Endothelial cell of umbilical vein (primary cell): ENCODE measurements around the gene PREP. TPM values are rescaled to one million over a fixed set of nuclear protein-coding genes. Genes with fewer than 3 reads are reported as not detected.
"Not testable (repeated sequence)": the region's sequence is repeated elsewhere in the genome, so short reads cannot be mapped to it uniquely, and the experiment has no call there.

ENCODE experiments used
- BruUV-seq: library from RNA; stranded (reverse); fragments of 400-500 nt; replicated peaks from 2 replicates; lab custom pipeline; 2021; lab: Mats Ljungman, UMichigan
- CTCF ChIA-PET: fragments of 300-600, 350-600 bp; sonication (Branson Sonifier 250); formaldehyde crosslinking; loops from one replicate; lab custom pipeline; 2021; ENCODE audit warnings: antibody characterized with exemption, inconsistent platforms; lab: Charles Lee
- POLR2A ChIA-PET: fragments of 300-600, 350-600 bp; sonication (Branson Sonifier 250); formaldehyde crosslinking; loops from one replicate; lab custom pipeline; 2021; ENCODE audit warnings: antibody characterized with exemption, inconsistent platforms; lab: Charles Lee
- DNase-seq: peaks from one replicate; pipeline ENCODE4 v3.0.0-alpha.2; 2011; ENCODE audit warnings: low read depth, low spot score
- FAIRE-seq: peaks from 2 replicates; lab custom pipeline; 2011; peaks lifted over from hg19 to GRCh38; lab: Jason Lieb, UNC
- H2AFZ ChIP-seq: 2 replicates; pipeline ENCODE4 v1.6.0; 2012; ENCODE audit warnings: low read depth, low read length, control low read depth, inconsistent platforms
- H3K27ac ChIP-seq: 2 replicates; pipeline ENCODE4 v1.5.1; 2011; ENCODE audit warnings: low read depth, mild to moderate bottlenecking, control low read depth, low read length, moderate library complexity; ENCODE audit not compliant: insufficient read depth
- H3K27me3 ChIP-seq, 2 experiments: 2 replicates each; pipeline versions ENCODE4 v1.6.0 to v1.6.1; 2011; ENCODE audit warnings: low read length in 2 of 2, mixed read lengths in 1 of 2; ENCODE audit not compliant: control insufficient read depth in 2 of 2, insufficient read depth in 2 of 2
- H3K36me3 ChIP-seq, 2 experiments: 2 replicates in 1 of 2; 3 replicates in 1 of 2; pipeline ENCODE4 v1.5.1; 2011; ENCODE audit warnings: low read length in 2 of 2, mild to moderate bottlenecking in 1 of 2, moderate library complexity in 1 of 2; ENCODE audit not compliant: control insufficient read depth in 2 of 2, insufficient read depth in 2 of 2; ENCODE audit errors: extremely low read depth in 1 of 2
- H3K4me1 ChIP-seq: 3 replicates; pipeline ENCODE4 v1.5.1; 2011; ENCODE audit warnings: mild to moderate bottlenecking, low read length; ENCODE audit not compliant: control insufficient read depth, insufficient read depth; ENCODE audit errors: extremely low read depth
- H3K4me2 ChIP-seq: 2 replicates; pipeline ENCODE4 v1.6.1; 2011; ENCODE audit warnings: low read length, control low read depth, mixed read lengths; ENCODE audit not compliant: insufficient read depth
- H3K4me3 ChIP-seq, 3 experiments: fragments of 200-600 bp in 1 of 3; sonication (generic), shearing (Covaris generic) in 1 of 3; replicated peaks in 1 of 3; 2 replicates each; pipeline ENCODE4 v1.5.1; 2011 to 2016; ENCODE audit warnings: control low read depth in 3 of 3, low read length in 3 of 3, mild to moderate bottlenecking in 2 of 3, inconsistent platforms in 1 of 3, low read depth in 1 of 3, moderate library complexity in 1 of 3; ENCODE audit not compliant: insufficient read depth in 1 of 3
- H3K79me2 ChIP-seq: 2 replicates; pipeline ENCODE4 v1.6.0; 2012; ENCODE audit warnings: low read length, inconsistent platforms; ENCODE audit not compliant: control insufficient read depth, insufficient read depth
- H3K9ac ChIP-seq: replicated peaks from 2 replicates; pipeline ENCODE3; 2011; ENCODE audit warnings: low read length, control low read depth; ENCODE audit not compliant: insufficient read depth; ENCODE audit errors: extremely low read depth
- H3K9me1 ChIP-seq: replicated peaks from 3 replicates; pipeline ENCODE4 v1.6.0; 2011; ENCODE audit warnings: mild to moderate bottlenecking, low read length; ENCODE audit not compliant: control insufficient read depth, insufficient read depth; ENCODE audit errors: extremely low read depth
- H3K9me3 ChIP-seq: replicated peaks from 2 replicates; pipeline ENCODE4 v1.5.1; 2012; ENCODE audit warnings: low read length, inconsistent platforms; ENCODE audit not compliant: control insufficient read depth, insufficient read depth
- H4K20me1 ChIP-seq: replicated peaks from 2 replicates; pipeline ENCODE3; 2011; ENCODE audit warnings: mild to moderate bottlenecking, low read length; ENCODE audit not compliant: control insufficient read depth, insufficient read depth; ENCODE audit errors: extremely low read depth
- CTCF ChIP-seq, 2 donors: IDR thresholded peaks; 1 replicate in 1 of 2; 2 replicates in 1 of 2; pipeline ENCODE4 v1.5.1; 2011; ENCODE audit warnings: low read length in 2 of 2, mild to moderate bottlenecking in 2 of 2, moderate library complexity in 2 of 2, control low read depth in 1 of 2, inconsistent platforms in 1 of 2, low read depth in 1 of 2; ENCODE audit not compliant: insufficient read depth in 1 of 2; ENCODE audit errors: extremely low read depth in 1 of 2
- FOS ChIP-seq: IDR thresholded peaks from 2 replicates; pipeline ENCODE4 v1.6.1; 2011; ENCODE audit warnings: mild to moderate bottlenecking, low read length, moderate library complexity, borderline replicate concordance; ENCODE audit not compliant: insufficient read depth
- GATA2 ChIP-seq: IDR thresholded peaks from 2 replicates; pipeline ENCODE4 v1.7.0; 2011; ENCODE audit warnings: low read depth, mild to moderate bottlenecking, moderate library complexity, mixed read lengths, low read length; ENCODE audit not compliant: insufficient read length, insufficient read depth
- POLR2AphosphoS5 ChIP-seq: IDR thresholded peaks from 2 replicates; pipeline ENCODE4 v1.6.1; 2012; ENCODE audit warnings: low read depth, mild to moderate bottlenecking, control low read depth, low read length, moderate library complexity; ENCODE audit not compliant: insufficient read depth
- dilution Hi-C: fragments of 300-500 bp; cut with MboI; formaldehyde crosslinking; loops from one replicate; pipeline ENCODE4 v1.15.0; 2019; ENCODE audit warnings: low sequenced_read_pairs; ENCODE audit not compliant: extremely low pct_ligation_motif_present
- intact Hi-C: fragments of 100-400 bp; cut with micrococcal nuclease; formaldehyde crosslinking; loops from one replicate; pipeline ENCODE4 v1.10.0; 2022
- polyA plus RNA-seq, 4 experiments: library from polyadenylated mRNA; depleted of rRNA in 3 of 4; stranded (reverse) in 3 of 4; unstranded in 1 of 4; fragments of >200 nt; gene quantifications; 2 replicates each; pipeline versions ENCODE4 v1.2.1 to v1.2.3, GENCODE V29; 2011 to 2012; ENCODE audit warnings: missing spikeins in 1 of 4
- total RNA-seq: library from RNA; stranded (reverse); gene quantifications from 2 replicates; pipeline ENCODE4 v1.2.3, GENCODE V29; 2021

PREP gene
- total and polyA plus RNA-seq, 2 donors (not counting 3 experiments of a cell fraction or from before 2014, with no cell fraction given) = 17.2 to 37.7 TPM

- H3K79me2 ChIP-seq = no peaks in the 10 kb centered on the region
- peak overlapping the region; percentile 1 for H3K4me2 ChIP-seq
- TF ChIP-seq FOS = no peak
- H4K20me1 ChIP-seq = no peaks in the 10 kb centered on the region
- FAIRE-seq (peak; percentile 64), DNase-seq (peak; percentile 54)
- no peaks in the 10 kb centered on the region for H3K9me3 ChIP-seq
- H3K36me3 ChIP-seq = no peaks in the 10 kb centered on the region
- peak overlapping the region; percentile 59 for H2AFZ ChIP-seq
- peak overlapping the region; percentile 1 for H3K27ac ChIP-seq
- intact Hi-C loops (no loop called here), dilution Hi-C loops (no loop called here)
- ChIA-PET POLR2A (no interaction called here), CTCF (interaction anchor here (1.0 to 1.3 kb wide), 4 partner anchors 26 to 795 kb away, joined by 3 to 4 read pairs (median 4); partner anchors contain the start of gene PREP)
- no peak overlapping the region for H3K4me3 ChIP-seq
- H3K9me1 ChIP-seq = no peaks in the 10 kb centered on the region
- BruUV-seq = no TSS peak
- H3K4me1 ChIP-seq = peaks cover 34% of the 10 kb centered on the region
- no peaks in the 10 kb centered on the region for H3K27me3 ChIP-seq
- no peak overlapping the region for H3K9ac ChIP-seq
Observed at GRCh38 chr6:105428342-105428957, 25.6 kb upstream of the PREP start.

GRCh38 chr6:105424175-105424783 is 21.4 kb upstream of the PREP start:
- peaks cover 13% of the 10 kb centered on the region for H3K4me1 ChIP-seq
- intact Hi-C loops (loop anchor here (1.0 to 5.0 kb wide), 2 partner anchors 337 to 427 kb away; no protein-coding TSS in a partner anchor), dilution Hi-C loops (loop anchor here (25.0 kb wide), 1 partner anchor 337 kb away; no protein-coding TSS in a partner anchor)
- H3K4me3 ChIP-seq = no peak overlapping the region
- H3K79me2 ChIP-seq = no peaks in the 10 kb centered on the region
- no peaks in the 10 kb centered on the region for H3K36me3 ChIP-seq
- ChIA-PET CTCF (interaction anchor here (1.6 to 2.1 kb wide), 2 partner anchors 21 to 337 kb away, joined by 7 to 20 read pairs; partner anchors contain the start of gene PREP), POLR2A (no interaction called here)
- no peaks in the 10 kb centered on the region for H4K20me1 ChIP-seq
- TF ChIP-seq CTCF (IDR thresholded peaks at IDR 0.05; ENCODE audit: extremely low read depth in 1 of 2, insufficient read depth in 1 of 2, low read depth in 1 of 2, low read length in 2 of 2) (peak; percentile 57 to 69), GATA2 (no peak), POLR2AphosphoS5 (no peak)
- peaks cover 1 to 3% of the 10 kb centered on the region in 2 experiments for H3K27me3 ChIP-seq
- no peak overlapping the region for H3K9ac ChIP-seq
- H3K4me2 ChIP-seq = no peak overlapping the region
- no peak overlapping the region for H3K27ac ChIP-seq
- no TSS peak for BruUV-seq
- H3K9me1 ChIP-seq = no peaks in the 10 kb centered on the region
- H2AFZ ChIP-seq = no peak overlapping the region
- DNase-seq (peak; percentile 79), FAIRE-seq (peak; percentile 91)
- no peaks in the 10 kb centered on the region for H3K9me3 ChIP-seq

GRCh38 chr6:105416971-105417370 is 14.1 kb upstream of the PREP start:
- H3K4me3 ChIP-seq, POLR2A ChIA-PET, H2AFZ ChIP-seq, intact Hi-C loops, H3K4me1 ChIP-seq, H3K4me2 ChIP-seq, BruUV-seq, H3K9me3 ChIP-seq, DNase-seq, H3K36me3 ChIP-seq, H4K20me1 ChIP-seq, H3K9ac ChIP-seq, H3K79me2 ChIP-seq, H3K27ac ChIP-seq, H3K27me3 ChIP-seq, FAIRE-seq, H3K9me1 ChIP-seq: not testable (repeated sequence)
- CTCF ChIA-PET = interaction anchor here (1.7 to 2.6 kb wide), 2 partner anchors 14 to 329 kb away, joined by 5 to 12 read pairs; partner anchors contain the start of gene PREP
- dilution Hi-C loops = loop anchor here (25.0 kb wide), 1 partner anchor 330 kb away; no protein-coding TSS in a partner anchor
